CD14-positive monocyte (primary cell): ENCODE measurements around the gene EIF4A3. TPM values are rescaled to one million over a fixed set of nuclear protein-coding genes. Genes with fewer than 3 reads are reported as not detected.

Source experiments
- DNase-seq, 3 donors: peaks; one replicate each; pipeline ENCODE4 v3.0.0-alpha.2; 2011 to 2022
- H2AFZ ChIP-seq: 2 replicates; pipeline ENCODE4 v1.6.0; 2012; ENCODE audit warnings: mild to moderate bottlenecking, low read depth, low read length, inconsistent platforms; ENCODE audit not compliant: insufficient read depth, poor library complexity, severe bottlenecking
- H3K27ac ChIP-seq, 2 donors: 1 replicate in 1 of 2; 2 replicates in 1 of 2; pipeline ENCODE4 v1.5.1; 2012 to 2013; ENCODE audit warnings: low read length in 2 of 2, control low read depth in 1 of 2, inconsistent platforms in 1 of 2, low read depth in 1 of 2, mild to moderate bottlenecking in 1 of 2
- H3K27me3 ChIP-seq, 2 donors: one replicate each; pipeline versions ENCODE4 v1.6.0 to v1.6.1; 2011 to 2013; ENCODE audit warnings: low read length in 2 of 2; ENCODE audit not compliant: control insufficient read depth in 2 of 2, insufficient read depth in 2 of 2
- H3K36me3 ChIP-seq, 2 donors: replicated peaks in 1 of 2; 1 replicate in 1 of 2; 2 replicates in 1 of 2; pipeline versions ENCODE4 v1.5.1 to v1.6.1; 2012 to 2013; ENCODE audit warnings: low read length in 2 of 2, control low read depth in 1 of 2, inconsistent platforms in 1 of 2, mild to moderate bottlenecking in 1 of 2; ENCODE audit not compliant: insufficient read depth in 2 of 2, control insufficient read depth in 1 of 2
- H3K4me1 ChIP-seq, 2 donors: 1 replicate in 1 of 2; 2 replicates in 1 of 2; pipeline versions ENCODE4 v1.5.1 to v1.6.1; 2012 to 2013; ENCODE audit warnings: low read length in 2 of 2, control low read depth in 1 of 2, inconsistent platforms in 1 of 2, mild to moderate bottlenecking in 1 of 2, moderate library complexity in 1 of 2; ENCODE audit not compliant: insufficient read depth in 2 of 2, control insufficient read depth in 1 of 2
- H3K4me2 ChIP-seq: replicated peaks from 2 replicates; pipeline ENCODE3; 2012; ENCODE audit warnings: low read length, moderate library complexity, mild to moderate bottlenecking; ENCODE audit not compliant: poor library complexity, severe bottlenecking; ENCODE audit errors: extremely low read depth
- H3K4me3 ChIP-seq, 3 experiments: fragments of 200-600 bp in 1 of 3; sonication (generic) in 1 of 3; replicated peaks in 1 of 3; 1 replicate in 2 of 3; 2 replicates in 1 of 3; pipeline ENCODE4 v1.5.1; 2011 to 2013; ENCODE audit warnings: low read length in 3 of 3, mild to moderate bottlenecking in 3 of 3, control low read depth in 2 of 3, low read depth in 2 of 3, inconsistent platforms in 1 of 3, moderate library complexity in 1 of 3
- H3K79me2 ChIP-seq: 2 replicates; pipeline ENCODE4 v1.6.0; 2012; ENCODE audit warnings: mild to moderate bottlenecking, control low read depth, inconsistent platforms, low read length, moderate library complexity; ENCODE audit not compliant: insufficient read depth
- H3K9ac ChIP-seq: 2 replicates; pipeline ENCODE4 v1.6.0; 2017; ENCODE audit warnings: low read length, mild to moderate bottlenecking; ENCODE audit not compliant: insufficient read depth, poor library complexity, severe bottlenecking
- H3K9me3 ChIP-seq, 2 donors: replicated peaks in 1 of 2; 1 replicate in 1 of 2; 2 replicates in 1 of 2; pipeline versions ENCODE4 v1.5.1 to v1.6.1; 2012 to 2013; ENCODE audit warnings: low read length in 2 of 2, control low read depth in 1 of 2; ENCODE audit not compliant: control insufficient read depth in 1 of 2, insufficient read depth in 1 of 2
- H4K20me1 ChIP-seq: 2 replicates; pipeline ENCODE4 v1.6.0; 2012; ENCODE audit warnings: mild to moderate bottlenecking, low read length, control low read depth, moderate library complexity; ENCODE audit not compliant: insufficient read depth
- H3K27ac Mint-ChIP-seq, 7 donors: one replicate each; pipeline ENCODE4 v1.8.0; 2020; ENCODE audit warnings: mild to moderate bottlenecking in 7 of 7, mixed read lengths in 7 of 7, moderate library complexity in 6 of 7, inconsistent platforms in 2 of 7
- H3K27me3 Mint-ChIP-seq, 3 donors: one replicate each; pipeline ENCODE4 v1.8.0; 2021 to 2022; ENCODE audit warnings: low read depth in 3 of 3, mild to moderate bottlenecking in 3 of 3, mixed read lengths in 3 of 3, moderate library complexity in 3 of 3, inconsistent platforms in 1 of 3
- H3K36me3 Mint-ChIP-seq, 2 donors: one replicate each; pipeline ENCODE4 v1.8.0; 2020; ENCODE audit warnings: mixed read lengths in 2 of 2, inconsistent platforms in 1 of 2, mild to moderate bottlenecking in 1 of 2
- H3K4me1 Mint-ChIP-seq: one replicate; pipeline ENCODE4 v1.8.0; 2020; ENCODE audit warnings: mild to moderate bottlenecking, mixed read lengths
- H3K4me3 Mint-ChIP-seq, 2 donors: one replicate each; pipeline ENCODE4 v1.8.0; 2020; ENCODE audit warnings: mild to moderate bottlenecking in 2 of 2, mixed read lengths in 2 of 2, moderate library complexity in 1 of 2
- H3K9me3 Mint-ChIP-seq, 7 donors: one replicate each; pipeline ENCODE4 v1.8.0; 2020 to 2022; ENCODE audit warnings: mixed read lengths in 7 of 7, mild to moderate bottlenecking in 6 of 7, moderate library complexity in 6 of 7, inconsistent platforms in 2 of 7
- CTCF ChIP-seq: fragments of 200-600 bp; IDR thresholded peaks from one replicate; pipeline ENCODE4 v1.8.0; 2022; ENCODE audit warnings: antibody characterized with exemption, mild to moderate bottlenecking
- WGBS: methylation state at CpG from one replicate; pipeline ENCODE4 v1.1.5; 2013; ENCODE audit warnings: missing lambda C conversion rate; ENCODE audit not compliant: insufficient coverage; 5-methylcytosine and 5-hydroxymethylcytosine counted together
- intact Hi-C, 2 donors: fragments of 100-400 bp; cut with micrococcal nuclease; formaldehyde crosslinking; loops; one replicate each; pipeline versions ENCODE4 v1.15.0 to v1.15.1; 2023
- polyA plus RNA-seq, 3 donors: library from polyadenylated mRNA; depleted of rRNA in 1 of 3; unstranded in 2 of 3; stranded (reverse) in 1 of 3; fragments of 300-500 nt in 2 of 3; fragments of >200 nt in 1 of 3; fragmentation: Illumina TruSeq in 2 of 3; gene quantifications; 1 replicate in 2 of 3; 2 replicates in 1 of 3; pipeline ENCODE4 v1.2.3, GENCODE V29; 2012 to 2021

Gene EIF4A3
- polyA plus RNA-seq, 3 donors = 101 to 180 (median 106) TPM

DNA sequence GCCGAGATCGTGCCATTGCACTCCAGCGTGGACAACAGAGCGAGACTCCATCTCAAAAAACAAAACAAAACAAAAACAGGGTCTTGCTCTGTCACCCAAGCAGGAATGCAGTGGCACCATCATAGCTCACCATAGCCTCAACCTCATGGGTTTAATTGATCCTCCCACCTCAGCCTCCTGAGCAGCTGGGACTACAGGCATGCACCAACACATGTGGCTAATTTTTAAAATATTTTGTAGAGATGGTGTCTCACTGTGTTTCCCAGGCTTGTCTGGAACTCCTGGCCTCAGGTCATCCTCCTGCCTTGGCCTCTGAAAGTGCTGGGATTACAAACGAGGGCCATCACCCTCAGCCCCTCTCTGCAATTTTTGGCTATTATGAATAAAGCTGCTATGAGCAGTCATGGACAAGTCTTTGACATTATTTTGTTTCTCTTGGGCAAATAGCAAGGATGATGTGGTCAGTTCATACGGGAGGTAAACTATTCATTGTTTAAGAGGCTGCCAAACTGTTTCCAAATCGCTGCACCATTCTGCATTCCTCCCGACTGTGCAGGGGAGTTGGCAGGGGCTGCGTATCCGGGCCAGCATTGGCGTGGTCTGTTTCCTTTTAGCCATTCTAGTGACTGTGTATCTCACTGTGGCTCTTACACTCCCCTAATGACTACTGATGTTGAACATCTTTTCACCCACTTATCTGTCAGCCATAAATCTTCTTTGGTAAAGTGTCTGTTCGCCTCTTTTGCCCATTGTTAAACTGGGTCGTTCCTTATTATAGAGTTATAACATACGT lies 21.1 kb downstream of the EIF4A3 start:
- no peak overlapping the region for H3K4me3 Mint-ChIP-seq
- H3K9me3 Mint-ChIP-seq = no peaks in the 10 kb centered on the region
- no peaks in the 10 kb centered on the region for H3K4me1 ChIP-seq
- peak overlapping the region in 1 of 7 donors; percentile 75 for H3K27ac Mint-ChIP-seq
- no peak for DNase-seq
- H3K79me2 ChIP-seq = no peaks in the 10 kb centered on the region
- intact Hi-C loops = no loop called here
- H3K27ac ChIP-seq = no peak overlapping the region
- no peak overlapping the region for H3K4me2 ChIP-seq
- H3K27me3 ChIP-seq = peaks cover 0 to 5% of the 10 kb centered on the region in 2 donors
- H3K9me3 ChIP-seq = no peaks in the 10 kb centered on the region
- H3K36me3 ChIP-seq = no peaks in the 10 kb centered on the region
- H3K4me1 Mint-ChIP-seq = no peaks in the 10 kb centered on the region
- no peak for TF ChIP-seq CTCF
- no peaks in the 10 kb centered on the region for H3K36me3 Mint-ChIP-seq
- H3K4me3 ChIP-seq = no peak overlapping the region
- 86% methylated on average over 10 of the region's 14 CpGs for WGBS
- H2AFZ ChIP-seq = no peak overlapping the region
- no peak overlapping the region for H3K9ac ChIP-seq
- H3K27me3 Mint-ChIP-seq = peaks cover 8 to 17% (median 8%) of the 10 kb centered on the region in 3 donors
- no peaks in the 10 kb centered on the region for H4K20me1 ChIP-seq

GRCh38 chr17:80124351-80124981 lies 22.5 kb downstream of the EIF4A3 start:
- Histone ChIP-seq H3K4me3 (no peak overlapping the region), H3K79me2 (no peaks in the 10 kb centered on the region), H3K27me3 (peaks cover 0 to 5% of the 10 kb centered on the region in 2 donors), H3K27ac (no peak overlapping the region), H3K4me2 (no peak overlapping the region), H2AFZ (no peak overlapping the region), H4K20me1 (no peaks in the 10 kb centered on the region), H3K4me1 (no peaks in the 10 kb centered on the region), H3K9me3 (no peaks in the 10 kb centered on the region), H3K9ac (no peak overlapping the region), H3K36me3 (peaks cover under 1 to 2% of the 10 kb centered on the region in 2 donors)
- no peaks in the 10 kb centered on the region for H3K9me3 Mint-ChIP-seq
- peaks cover 7 to 15% (median 8%) of the 10 kb centered on the region in 3 donors for H3K27me3 Mint-ChIP-seq
- WGBS = 96% methylated on average over 9 of the region's 15 CpGs
- peak; percentile 29 for TF ChIP-seq CTCF
- intact Hi-C loops = no loop called here
- no peak overlapping the region for H3K27ac Mint-ChIP-seq
- peaks cover 3 to 5% of the 10 kb centered on the region in 2 donors for H3K36me3 Mint-ChIP-seq
- no peaks in the 10 kb centered on the region for H3K4me1 Mint-ChIP-seq
- DNase-seq = no peak
- no peak overlapping the region for H3K4me3 Mint-ChIP-seq
